CD4-positive, alpha-beta T cell (primary cell): Measurements from ENCODE around the gene MBNL2. TPM values are rescaled to one million over a fixed set of nuclear protein-coding genes. Genes with fewer than 3 reads are reported as not detected.

Experiments
- ATAC-seq: fragments of 200-7000 bp; cut with Tn5 transposase; one replicate; pipeline ENCODE4 v1.10.0; 2022; ENCODE audit warnings: mild to moderate bottlenecking; ENCODE audit not compliant: poor library complexity
- CTCF ChIA-PET: fragments of 350-600 bp; sonication (Branson Sonifier 250); formaldehyde crosslinking; loops from one replicate; lab custom pipeline; 2021; ENCODE audit warnings: antibody characterized with exemption, inconsistent platforms; lab: Charles Lee
- POLR2A ChIA-PET: fragments of 350-600 bp; sonication (Branson Sonifier 250); formaldehyde crosslinking; loops from one replicate; lab custom pipeline; 2021; ENCODE audit warnings: antibody characterized with exemption, inconsistent platforms; lab: Charles Lee
- DNase-seq, 14 experiments: peaks; one replicate each; pipeline ENCODE4 v3.0.0-alpha.2; 2013 to 2020; ENCODE audit warnings: mixed read lengths in 2 of 14
- H3K27ac ChIP-seq, 2 donors: one replicate each; pipeline versions ENCODE4 v1.5.1 to v1.7.0; 2013; ENCODE audit warnings: low read length in 2 of 2, low read depth in 1 of 2, mild to moderate bottlenecking in 1 of 2
- H3K27me3 ChIP-seq, 2 experiments: 1 replicate in 1 of 2; 2 replicates in 1 of 2; pipeline versions ENCODE4 v1.6.1 to v1.7.0; 2013; ENCODE audit warnings: low read length in 2 of 2, control low read depth in 1 of 2, mild to moderate bottlenecking in 1 of 2, moderate library complexity in 1 of 2; ENCODE audit not compliant: insufficient read depth in 2 of 2, control insufficient read depth in 1 of 2
- H3K36me3 ChIP-seq: one replicate; pipeline ENCODE4 v1.6.1; 2013; ENCODE audit warnings: low read length, control low read depth; ENCODE audit not compliant: insufficient read depth
- H3K4me1 ChIP-seq: one replicate; pipeline ENCODE4 v1.6.1; 2013; ENCODE audit warnings: low read length, control low read depth; ENCODE audit not compliant: insufficient read depth
- H3K4me3 ChIP-seq: one replicate; pipeline ENCODE4 v1.5.1; 2013; ENCODE audit warnings: mild to moderate bottlenecking, low read length, moderate library complexity
- H3K9me3 ChIP-seq, 2 experiments: 1 replicate in 1 of 2; 2 replicates in 1 of 2; pipeline versions ENCODE4 v1.6.1 to v1.7.0; 2013; ENCODE audit warnings: low read length in 2 of 2, mild to moderate bottlenecking in 2 of 2, control low read depth in 1 of 2, moderate library complexity in 1 of 2; ENCODE audit not compliant: control insufficient read depth in 1 of 2, insufficient read depth in 1 of 2
- H3K27ac Mint-ChIP-seq: one replicate; pipeline ENCODE4 v1.8.0; 2020; ENCODE audit warnings: mixed read lengths
- H3K27me3 Mint-ChIP-seq: one replicate; pipeline ENCODE4 v1.8.0; 2021; ENCODE audit warnings: mixed read lengths
- H3K36me3 Mint-ChIP-seq: one replicate; pipeline ENCODE4 v1.8.0; 2021; ENCODE audit warnings: low read depth, mixed read lengths
- H3K4me1 Mint-ChIP-seq: one replicate; pipeline ENCODE4 v1.8.0; 2021; ENCODE audit warnings: low read depth, mixed read lengths
- H3K4me3 Mint-ChIP-seq: one replicate; pipeline ENCODE4 v1.8.0; 2020; ENCODE audit warnings: mild to moderate bottlenecking, mixed read lengths
- H3K9me3 Mint-ChIP-seq: one replicate; pipeline ENCODE4 v1.8.0; 2020; ENCODE audit warnings: mixed read lengths
- intact Hi-C, 2 experiments: fragments of 100-400 bp; cut with DNase I in 1 of 2; cut with micrococcal nuclease in 1 of 2; formaldehyde crosslinking; loops; one replicate each; pipeline versions ENCODE4 v1.15.1 to v1.9.0; 2023 to 2025; cut with DNase I, micrococcal nuclease
- total RNA-seq, 174 experiments: library from RNA in 2 of 174; stranded (reverse) in 2 of 174; gene quantifications; one replicate each; pipeline ENCODE4 v1.2.3 and lab custom pipeline; 2021 to 2026
- TF ChIP-seq, protein P1 (sequence below): fragments of 200-600 bp; IDR thresholded peaks from one replicate; pipeline ENCODE4 v1.8.0; 2022; ENCODE audit warnings: antibody characterized with exemption, mild to moderate bottlenecking

Gene MBNL2
- total RNA-seq, 2 experiments from 2014 or later, result 35.9 to 36.0 TPM

DNA sequence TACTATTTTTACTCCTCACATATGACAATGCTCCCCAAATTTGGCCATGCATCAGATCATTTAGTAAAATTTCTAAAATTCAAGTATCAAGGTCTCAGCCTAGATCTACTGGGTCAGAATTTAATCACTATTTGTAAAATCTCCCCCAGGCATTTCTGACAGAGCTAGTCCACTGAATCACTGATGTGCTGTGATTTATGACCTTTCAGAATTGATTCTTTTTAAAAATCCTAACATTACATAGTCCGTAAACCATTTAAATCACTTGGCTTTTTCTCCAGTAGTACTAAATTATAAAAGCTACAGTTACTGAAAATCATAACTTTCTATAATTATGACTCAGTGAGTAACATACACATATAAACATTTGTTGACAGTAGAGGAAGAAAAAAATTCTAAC is 119.0 kb downstream of the MBNL2 start:
- Histone ChIP-seq H3K36me3 (peaks cover 23% of the 10 kb centered on the region), H3K27ac (no peak overlapping the region), H3K4me1 (peaks cover 9% of the 10 kb centered on the region), H3K9me3 (no peaks in the 10 kb centered on the region), H3K27me3 (no peaks in the 10 kb centered on the region), H3K4me3 (no peak overlapping the region)
- no peaks in the 10 kb centered on the region for H3K4me1 Mint-ChIP-seq
- no peaks in the 10 kb centered on the region for H3K27me3 Mint-ChIP-seq
- H3K36me3 Mint-ChIP-seq, result peaks cover 34% of the 10 kb centered on the region
- TF ChIP-seq, protein P1, sequence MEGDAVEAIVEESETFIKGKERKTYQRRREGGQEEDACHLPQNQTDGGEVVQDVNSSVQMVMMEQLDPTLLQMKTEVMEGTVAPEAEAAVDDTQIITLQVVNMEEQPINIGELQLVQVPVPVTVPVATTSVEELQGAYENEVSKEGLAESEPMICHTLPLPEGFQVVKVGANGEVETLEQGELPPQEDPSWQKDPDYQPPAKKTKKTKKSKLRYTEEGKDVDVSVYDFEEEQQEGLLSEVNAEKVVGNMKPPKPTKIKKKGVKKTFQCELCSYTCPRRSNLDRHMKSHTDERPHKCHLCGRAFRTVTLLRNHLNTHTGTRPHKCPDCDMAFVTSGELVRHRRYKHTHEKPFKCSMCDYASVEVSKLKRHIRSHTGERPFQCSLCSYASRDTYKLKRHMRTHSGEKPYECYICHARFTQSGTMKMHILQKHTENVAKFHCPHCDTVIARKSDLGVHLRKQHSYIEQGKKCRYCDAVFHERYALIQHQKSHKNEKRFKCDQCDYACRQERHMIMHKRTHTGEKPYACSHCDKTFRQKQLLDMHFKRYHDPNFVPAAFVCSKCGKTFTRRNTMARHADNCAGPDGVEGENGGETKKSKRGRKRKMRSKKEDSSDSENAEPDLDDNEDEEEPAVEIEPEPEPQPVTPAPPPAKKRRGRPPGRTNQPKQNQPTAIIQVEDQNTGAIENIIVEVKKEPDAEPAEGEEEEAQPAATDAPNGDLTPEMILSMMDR, result no peak
- DNase-seq, result no peak
- ChIA-PET CTCF (interaction anchor here (1.6 kb wide), 1 partner anchor 231 kb away, joined by 6 read pairs; no protein-coding TSS in a partner anchor), POLR2A (no interaction called here)
- H3K4me3 Mint-ChIP-seq, result no peak overlapping the region
- H3K9me3 Mint-ChIP-seq, result no peaks in the 10 kb centered on the region
- intact Hi-C loops, result loop anchor here in 1 of 2 experiments (5.0 kb wide), 1 partner anchor 119 kb away; the partner anchor contains the start of gene MBNL2
- no peak for ATAC-seq
- peak overlapping the region; percentile 17 for H3K27ac Mint-ChIP-seq

DNA sequence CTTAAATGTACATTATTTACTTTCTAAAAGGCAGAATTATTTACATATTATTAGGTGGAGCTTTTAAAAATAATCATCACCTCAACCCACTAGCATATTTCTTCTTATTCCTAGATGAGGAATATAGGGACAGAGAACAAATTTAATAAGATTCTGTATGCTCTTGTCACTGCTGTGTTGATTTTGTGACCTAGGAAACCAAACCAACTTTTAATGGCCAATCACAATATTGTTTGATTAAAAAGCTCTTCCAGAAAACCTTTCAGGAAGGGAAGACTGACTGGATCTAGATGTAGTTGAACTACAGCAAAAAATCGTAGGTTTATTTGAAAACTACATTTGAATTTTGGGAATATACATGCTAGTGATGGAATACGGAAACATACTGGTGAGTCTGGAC is 120.0 kb downstream of the MBNL2 start:
- H3K27me3 Mint-ChIP-seq, result no peaks in the 10 kb centered on the region
- H3K9me3 Mint-ChIP-seq, result no peaks in the 10 kb centered on the region
- no peak overlapping the region for H3K4me3 Mint-ChIP-seq
- Histone ChIP-seq H3K9me3 (no peaks in the 10 kb centered on the region), H3K27ac (no peak overlapping the region), H3K27me3 (no peaks in the 10 kb centered on the region), H3K4me3 (no peak overlapping the region), H3K4me1 (peaks cover 9% of the 10 kb centered on the region), H3K36me3 (peaks cover 22% of the 10 kb centered on the region)
- no peak for ATAC-seq
- intact Hi-C loops, result loop anchor here in 1 of 2 experiments (5.0 kb wide), 1 partner anchor 120 kb away; the partner anchor contains the start of gene MBNL2
- TF ChIP-seq, protein P1, result no peak
- CTCF ChIA-PET, result interaction anchor here (1.0 to 3.5 kb wide), 2 partner anchors 231 to 246 kb away, joined by 3 to 26 read pairs; no protein-coding TSS in a partner anchor
- POLR2A ChIA-PET, result no interaction called here
- no peaks in the 10 kb centered on the region for H3K4me1 Mint-ChIP-seq
- DNase-seq, result no peak
- peaks cover 43% of the 10 kb centered on the region for H3K36me3 Mint-ChIP-seq
- H3K27ac Mint-ChIP-seq, result peak overlapping the region; percentile 22

DNA sequence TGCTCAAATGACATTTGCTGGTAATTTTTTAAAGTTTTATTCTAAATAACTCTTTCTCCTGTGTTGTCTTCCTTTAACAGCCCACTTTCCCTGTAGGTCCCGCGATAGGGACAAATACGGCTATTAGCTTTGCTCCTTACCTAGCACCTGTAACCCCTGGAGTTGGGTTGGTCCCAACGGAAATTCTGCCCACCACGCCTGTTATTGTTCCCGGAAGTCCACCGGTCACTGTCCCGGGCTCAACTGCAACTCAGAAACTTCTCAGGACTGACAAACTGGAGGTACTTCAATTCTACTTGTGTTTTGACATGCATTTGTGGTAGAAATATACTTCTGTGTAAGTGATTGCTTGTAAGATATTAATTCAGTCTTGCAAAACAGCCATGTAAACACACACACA is 120.8 kb downstream of the MBNL2 start:
- no peaks in the 10 kb centered on the region for H3K27me3 Mint-ChIP-seq
- TF ChIP-seq, protein P1, result no peak
- ATAC-seq (no peak), DNase-seq (no peak)
- POLR2A ChIA-PET, result no interaction called here
- H3K9me3 Mint-ChIP-seq, result no peaks in the 10 kb centered on the region
- peak overlapping the region; percentile 22 for H3K27ac Mint-ChIP-seq
- H3K4me1 Mint-ChIP-seq, result no peaks in the 10 kb centered on the region
- H3K4me3 ChIP-seq, result no peak overlapping the region
- H3K27ac ChIP-seq, result no peak overlapping the region
- no peaks in the 10 kb centered on the region for H3K9me3 ChIP-seq
- H3K4me3 Mint-ChIP-seq, result no peak overlapping the region
- H3K4me1 ChIP-seq, result peaks cover 9% of the 10 kb centered on the region
- peaks cover 26% of the 10 kb centered on the region for H3K36me3 ChIP-seq
- H3K27me3 ChIP-seq, result no peaks in the 10 kb centered on the region
- CTCF ChIA-PET, result interaction anchor here (3.5 kb wide), 1 partner anchor 232 kb away, joined by 26 read pairs; no protein-coding TSS in a partner anchor
- H3K36me3 Mint-ChIP-seq, result peaks cover 50% of the 10 kb centered on the region
- intact Hi-C loops, result loop anchor here in 1 of 2 experiments (5.0 kb wide), 1 partner anchor 121 kb away; the partner anchor contains the start of gene MBNL2
